Measurements from ENCODE around the gene PPARGC1A. TPM values are rescaled to one million over a fixed set of nuclear protein-coding genes. Genes with fewer than 3 reads are reported as not detected.

Gene PPARGC1A
- total RNA-seq, 1 experiment from 2014 or later: 0.12 TPM

- TF ChIP-seq, protein P1, sequence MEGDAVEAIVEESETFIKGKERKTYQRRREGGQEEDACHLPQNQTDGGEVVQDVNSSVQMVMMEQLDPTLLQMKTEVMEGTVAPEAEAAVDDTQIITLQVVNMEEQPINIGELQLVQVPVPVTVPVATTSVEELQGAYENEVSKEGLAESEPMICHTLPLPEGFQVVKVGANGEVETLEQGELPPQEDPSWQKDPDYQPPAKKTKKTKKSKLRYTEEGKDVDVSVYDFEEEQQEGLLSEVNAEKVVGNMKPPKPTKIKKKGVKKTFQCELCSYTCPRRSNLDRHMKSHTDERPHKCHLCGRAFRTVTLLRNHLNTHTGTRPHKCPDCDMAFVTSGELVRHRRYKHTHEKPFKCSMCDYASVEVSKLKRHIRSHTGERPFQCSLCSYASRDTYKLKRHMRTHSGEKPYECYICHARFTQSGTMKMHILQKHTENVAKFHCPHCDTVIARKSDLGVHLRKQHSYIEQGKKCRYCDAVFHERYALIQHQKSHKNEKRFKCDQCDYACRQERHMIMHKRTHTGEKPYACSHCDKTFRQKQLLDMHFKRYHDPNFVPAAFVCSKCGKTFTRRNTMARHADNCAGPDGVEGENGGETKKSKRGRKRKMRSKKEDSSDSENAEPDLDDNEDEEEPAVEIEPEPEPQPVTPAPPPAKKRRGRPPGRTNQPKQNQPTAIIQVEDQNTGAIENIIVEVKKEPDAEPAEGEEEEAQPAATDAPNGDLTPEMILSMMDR (IDR thresholded peaks at IDR 0.05; ENCODE audit: unreplicated experiment): no peak
- no peak overlapping the region for H3K27ac Mint-ChIP-seq (ENCODE audit: low read depth, unreplicated experiment)
- H3K4me3 Mint-ChIP-seq (ENCODE audit: unreplicated experiment): no peak overlapping the region
- no TSS peak for BruUV-seq (replicated peaks)
- H3K4me1 Mint-ChIP-seq (ENCODE audit: insufficient read depth, unreplicated experiment): peaks cover 13% of the 10 kb centered on the region
- CTCF ChIA-PET: interaction anchor here (1.3 to 2.0 kb wide), 2 partner anchors 18 to 230 kb away, joined by 3 to 11 read pairs; no protein-coding TSS in a partner anchor
- DNase-seq (ENCODE audit: unreplicated experiment): no peak
- H3K36me3 Mint-ChIP-seq (ENCODE audit: insufficient read depth, unreplicated experiment): no peaks in the 10 kb centered on the region
- H3K27me3 Mint-ChIP-seq (ENCODE audit: insufficient read depth, unreplicated experiment): no peaks in the 10 kb centered on the region
- intact Hi-C loops (cut with micrococcal nuclease): no loop called here
- no peaks in the 10 kb centered on the region for H3K9me3 Mint-ChIP-seq (ENCODE audit: unreplicated experiment)
- POLR2A ChIA-PET: interaction anchor here (0.6 to 1.8 kb wide), 2 partner anchors 15 to 519 kb away, joined by 3 to 4 read pairs; partner anchors contain the start of gene PPARGC1A
Observed at GRCh38 chr4:23875317-23875716, 14.5 kb downstream of the PPARGC1A start.

GRCh38 chr4:23874536-23874901 is 15.3 kb downstream of the PPARGC1A start:
- Mint-ChIP-seq H3K36me3 (ENCODE audit: insufficient read depth, unreplicated experiment) (no peaks in the 10 kb centered on the region), H3K27me3 (ENCODE audit: insufficient read depth, unreplicated experiment) (no peaks in the 10 kb centered on the region), H3K4me3 (ENCODE audit: unreplicated experiment) (no peak overlapping the region), H3K27ac (ENCODE audit: low read depth, unreplicated experiment) (no peak overlapping the region), H3K9me3 (ENCODE audit: unreplicated experiment) (no peaks in the 10 kb centered on the region), H3K4me1 (ENCODE audit: insufficient read depth, unreplicated experiment) (peaks cover 8% of the 10 kb centered on the region)
- ChIA-PET CTCF (interaction anchor here (0.5 to 2.0 kb wide), 3 partner anchors 17 to 457 kb away, joined by 3 to 11 read pairs (median 3); no protein-coding TSS in a partner anchor), POLR2A (interaction anchor here (0.6 to 1.0 kb wide), 2 partner anchors 12 to 162 kb away, joined by 3 read pairs; no protein-coding TSS in a partner anchor)
- intact Hi-C loops (cut with micrococcal nuclease): no loop called here
- TF ChIP-seq, protein P1 (IDR thresholded peaks at IDR 0.05; ENCODE audit: unreplicated experiment): no peak
- BruUV-seq (replicated peaks): no TSS peak
- no peak for DNase-seq (ENCODE audit: unreplicated experiment)

GRCh38 chr4:23873717-23874535 is 15.9 kb downstream of the PPARGC1A start:
- no peak for DNase-seq (ENCODE audit: unreplicated experiment)
- intact Hi-C loops (cut with micrococcal nuclease): no loop called here
- CTCF ChIA-PET: interaction anchor here (0.5 to 2.0 kb wide), 2 partner anchors 16 to 456 kb away, joined by 3 to 11 read pairs; no protein-coding TSS in a partner anchor
- Mint-ChIP-seq H3K27ac (ENCODE audit: low read depth, unreplicated experiment) (no peak overlapping the region), H3K27me3 (ENCODE audit: insufficient read depth, unreplicated experiment) (no peaks in the 10 kb centered on the region), H3K36me3 (ENCODE audit: insufficient read depth, unreplicated experiment) (no peaks in the 10 kb centered on the region), H3K4me1 (ENCODE audit: insufficient read depth, unreplicated experiment) (peaks cover 5% of the 10 kb centered on the region), H3K9me3 (ENCODE audit: unreplicated experiment) (no peaks in the 10 kb centered on the region), H3K4me3 (ENCODE audit: unreplicated experiment) (no peak overlapping the region)
- no TSS peak for BruUV-seq (replicated peaks)
- POLR2A ChIA-PET: interaction anchor here (0.6 to 1.0 kb wide), 4 partner anchors 12 to 208 kb away, joined by 3 to 7 read pairs (median 3); no protein-coding TSS in a partner anchor
- TF ChIP-seq, protein P1 (IDR thresholded peaks at IDR 0.05; ENCODE audit: unreplicated experiment): no peak

- H3K36me3 Mint-ChIP-seq (ENCODE audit: insufficient read depth, unreplicated experiment): no peaks in the 10 kb centered on the region
- TF ChIP-seq, protein P1 (IDR thresholded peaks at IDR 0.05; ENCODE audit: unreplicated experiment): no peak
- H3K4me3 Mint-ChIP-seq (ENCODE audit: unreplicated experiment): no peak overlapping the region
- POLR2A ChIA-PET: interaction anchor here (1.2 to 1.3 kb wide), 2 partner anchors 33 to 60 kb away, joined by 3 read pairs; no protein-coding TSS in a partner anchor
- no TSS peak for BruUV-seq (replicated peaks)
- H3K9me3 Mint-ChIP-seq (ENCODE audit: unreplicated experiment): no peaks in the 10 kb centered on the region
- intact Hi-C loops (cut with micrococcal nuclease): no loop called here
- DNase-seq (ENCODE audit: unreplicated experiment): no peak
- no peaks in the 10 kb centered on the region for H3K27me3 Mint-ChIP-seq (ENCODE audit: insufficient read depth, unreplicated experiment)
- H3K4me1 Mint-ChIP-seq (ENCODE audit: insufficient read depth, unreplicated experiment): no peaks in the 10 kb centered on the region
- CTCF ChIA-PET: interaction anchor here (0.9 kb wide), 1 partner anchor 76 kb away, joined by 4 read pairs; no protein-coding TSS in a partner anchor
- H3K27ac Mint-ChIP-seq (ENCODE audit: low read depth, unreplicated experiment): no peak overlapping the region
Observed at GRCh38 chr4:23871426-23871825, 18.4 kb downstream of the PPARGC1A start.
